OCI-LY7 (cell line): ENCODE data around the gene CIZ1.

Source experiments
- CTCF ChIP-seq: fragments of 200-600 bp; sonication (generic); conservative IDR thresholded peaks from 2 replicates; pipeline ENCODE4 v1.5.1; 2014; ENCODE audit warnings: mild to moderate bottlenecking, antibody characterized with exemption, low read length, moderate library complexity, mixed read lengths
- EZH2phosphoT487 ChIP-seq: fragments of 200-600 bp; sonication (generic); IDR thresholded peaks from 2 replicates; pipeline ENCODE4 v1.6.1; 2018; ENCODE audit warnings: low read depth, borderline replicate concordance, mild to moderate bottlenecking, mixed run types, antibody characterized with exemption, low read length, moderate library complexity, mixed read lengths

GRCh38 chr9:128127568-128127989, 63.8 kb downstream of the CIZ1 start, which contains the start of gene PTGES2:
- no peak for TF ChIP-seq CTCF
- TF ChIP-seq EZH2phosphoT487: no peak
